Measurements from ENCODE around the gene CHST11. TPM values are rescaled to one million over a fixed set of nuclear protein-coding genes. Genes with fewer than 3 reads are reported as not detected.

The CHST11 gene
- polyA plus RNA-seq, 3 donors, result 6.2 to 8.1 (median 7.6) TPM

DNA sequence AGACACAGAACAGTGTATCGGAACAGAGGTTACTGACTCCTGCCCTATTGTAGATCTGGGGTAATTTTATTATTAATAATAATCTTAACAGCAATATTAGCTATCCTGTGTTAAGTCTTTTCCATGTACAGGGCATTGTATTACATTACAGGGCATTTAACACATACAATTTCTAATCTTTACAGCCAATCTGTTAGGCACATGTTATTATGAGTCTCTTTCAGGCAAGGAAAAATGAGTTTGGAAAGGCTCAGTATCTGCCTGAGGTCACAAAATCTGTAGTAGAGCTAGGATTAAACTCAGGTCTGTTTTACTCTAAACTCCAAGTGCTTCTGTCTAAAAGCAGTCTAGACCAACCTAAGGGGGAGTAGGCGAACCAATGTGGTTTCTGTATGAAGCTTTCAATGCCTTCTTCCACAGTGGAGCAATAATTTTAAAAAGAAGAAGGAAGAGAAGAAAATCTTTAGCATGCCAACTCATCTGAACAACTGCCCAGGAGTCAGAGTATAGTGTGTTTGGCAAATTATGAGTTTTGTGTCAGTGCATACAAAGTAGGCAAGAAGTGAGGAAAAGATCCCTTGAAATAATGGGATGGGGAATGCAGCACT lies 192.6 kb downstream of the CHST11 start:
- no peak for DNase-seq

- DNase-seq, result no peak
These were observed 193.2 kb downstream of the CHST11 start for GRCh38 chr12:104649921-104650320.

GRCh38 chr12:104650541-104650940 lies 193.8 kb downstream of the CHST11 start:
- DNase-seq, result no peak

DNA sequence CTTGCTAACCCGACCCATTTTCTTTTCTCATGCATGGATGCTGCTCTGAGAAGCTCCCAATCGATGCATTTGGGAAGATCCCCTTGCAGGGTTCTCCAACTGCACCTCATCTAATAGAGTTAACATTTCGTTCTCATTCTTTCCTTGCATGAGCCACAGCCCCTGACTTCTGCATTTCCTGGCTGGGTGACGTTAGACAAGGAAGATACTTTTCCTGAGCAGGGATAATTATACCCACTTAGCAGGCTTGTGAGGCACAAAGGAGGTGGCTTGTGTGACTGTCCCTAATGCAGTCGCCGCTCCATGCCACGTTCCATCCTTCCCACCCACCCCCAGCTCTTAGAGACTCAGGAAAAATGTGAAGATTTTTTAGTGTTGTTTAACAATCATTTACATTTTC lies 195.1 kb downstream of the CHST11 start:
- DNase-seq, result no peak

- no peak for DNase-seq
These were observed 195.6 kb downstream of the CHST11 start for GRCh38 chr12:104652358-104652757.

GRCh38 chr12:104652910-104653309 lies 196.2 kb downstream of the CHST11 start:
- DNase-seq, result no peak

GRCh38 chr12:104653730-104654664 lies 197.2 kb downstream of the CHST11 start:
- DNase-seq, result no peak

DNA sequence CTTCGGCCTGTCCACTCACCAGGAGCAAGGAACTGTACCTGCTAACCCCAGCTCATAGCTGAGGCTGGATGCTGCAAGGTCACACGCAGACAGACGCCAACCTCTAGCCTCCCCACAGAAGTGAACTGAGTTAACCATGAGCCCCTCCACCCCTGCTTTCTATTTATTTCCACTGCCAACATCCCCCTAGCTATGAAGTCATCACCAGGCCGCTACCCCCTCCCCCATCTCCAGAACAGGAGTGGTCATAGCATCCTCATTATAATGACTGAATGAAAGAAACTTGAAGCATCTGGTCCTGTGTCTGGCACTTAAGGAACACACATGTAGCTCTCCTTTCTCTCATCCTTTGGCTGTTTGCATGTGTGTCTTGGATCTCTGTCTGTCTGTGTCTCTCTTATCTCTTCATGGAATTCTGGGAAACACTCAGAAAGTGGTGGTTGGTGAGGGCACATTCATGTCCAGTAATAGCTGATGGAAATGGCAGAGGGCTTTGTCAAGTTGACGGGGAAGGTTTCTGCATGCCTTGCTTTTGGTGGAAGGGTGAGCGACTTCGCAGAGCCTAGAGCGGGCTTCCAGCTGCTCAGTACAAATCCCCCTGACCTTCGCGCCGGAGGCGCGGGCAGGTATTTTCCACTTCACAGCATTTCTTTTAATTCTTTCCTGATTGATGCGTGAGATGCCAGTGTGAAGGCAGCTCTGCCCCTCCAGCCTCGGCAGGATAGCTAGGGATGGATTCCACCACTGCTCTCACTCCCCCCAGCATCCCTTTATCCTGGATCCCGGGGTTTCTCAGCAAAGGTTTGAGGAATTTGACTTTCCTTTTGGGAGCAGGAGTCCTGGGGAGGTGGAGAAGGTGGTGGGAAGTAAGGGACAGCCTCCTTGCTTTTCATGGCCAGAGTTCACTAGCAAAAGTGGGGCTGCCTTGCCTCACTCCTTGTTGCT lies 198.2 kb downstream of the CHST11 start:
- DNase-seq, result no peak

GRCh38 chr12:104656383-104656782 lies 199.6 kb downstream of the CHST11 start:
- DNase-seq, result no peak

- no peak for DNase-seq
These were observed 200.2 kb downstream of the CHST11 start for GRCh38 chr12:104656921-104657320.

DNA sequence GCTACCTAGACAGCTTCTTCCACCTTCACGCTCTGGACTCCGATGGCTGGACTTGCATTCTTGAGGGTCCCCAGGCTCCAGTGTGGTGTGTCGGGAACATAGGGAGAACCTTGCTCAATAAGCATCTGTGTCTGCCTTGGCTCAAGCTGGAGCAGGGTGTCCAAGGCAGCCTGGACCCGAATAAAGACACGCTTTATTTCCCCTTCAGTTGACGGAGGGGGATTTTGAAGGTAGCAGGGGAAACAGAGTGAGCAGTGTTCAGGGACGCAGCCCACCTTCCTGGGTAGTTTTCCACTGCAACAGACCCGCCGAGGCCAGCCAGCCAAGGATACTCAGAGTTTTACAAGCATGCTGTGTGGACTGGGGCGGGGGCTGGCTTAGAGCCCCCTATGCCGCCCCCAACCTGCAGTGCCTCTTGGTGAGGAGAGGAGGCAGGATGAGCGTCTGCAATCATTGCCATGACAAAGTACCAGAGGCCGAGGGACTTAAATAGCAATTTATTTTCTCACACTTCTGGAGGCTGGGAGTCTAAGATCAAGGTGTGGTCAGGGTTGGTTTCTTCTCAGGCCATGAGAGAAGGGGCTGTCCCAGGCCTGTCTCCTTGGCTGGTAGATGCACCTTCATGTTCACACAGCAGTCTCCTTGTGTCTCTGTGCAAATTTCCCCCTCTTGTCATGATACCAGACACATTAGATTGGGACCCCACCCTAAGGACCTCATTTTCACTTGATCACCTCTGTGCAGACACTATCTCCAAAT lies 201.2 kb downstream of the CHST11 start:
- DNase-seq, result no peak

GRCh38 chr12:104659058-104659457 lies 202.3 kb downstream of the CHST11 start:
- no peak for DNase-seq

- DNase-seq, result no peak
These were observed 205.5 kb downstream of the CHST11 start for GRCh38 chr12:104662203-104662602.

DNA sequence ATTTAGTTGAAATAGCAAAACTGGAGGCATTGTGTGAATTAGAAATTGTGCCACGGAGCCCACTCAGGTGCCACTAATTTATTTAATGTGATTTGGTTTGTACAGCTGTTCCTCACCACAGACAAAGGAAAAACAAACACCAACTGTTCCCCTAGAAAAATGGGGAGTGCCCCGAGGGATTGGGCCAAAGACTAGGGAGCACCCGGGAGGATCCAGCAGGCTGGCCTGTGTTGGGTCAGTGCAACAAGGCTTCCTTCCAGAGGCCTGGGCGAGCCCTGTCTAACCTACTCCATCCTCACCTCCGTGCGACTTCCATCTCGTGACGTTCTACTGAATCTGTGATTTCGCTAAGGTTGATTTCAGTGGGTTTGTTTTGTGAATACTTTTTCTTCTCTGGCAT lies 206.2 kb downstream of the CHST11 start:
- DNase-seq, result no peak

DNA sequence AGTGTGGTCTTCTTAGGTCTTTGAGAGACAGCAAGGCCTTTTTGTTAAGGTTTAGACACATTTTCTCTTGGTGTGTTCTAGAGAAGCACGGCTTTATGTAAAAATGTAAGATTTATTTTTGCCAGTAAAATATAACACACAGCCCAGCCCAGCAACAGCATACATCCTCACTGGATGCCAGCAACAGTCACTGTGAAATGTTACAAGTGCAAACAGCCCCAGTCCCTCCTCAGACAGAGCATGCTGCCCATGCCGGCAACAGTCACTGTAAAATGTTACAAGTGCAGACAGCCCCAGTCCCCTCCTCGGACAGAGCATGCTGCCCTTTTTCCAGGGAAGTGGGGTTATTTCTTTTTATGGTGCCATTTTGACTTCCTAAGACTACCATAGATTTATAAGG lies 207.6 kb downstream of the CHST11 start:
- DNase-seq, result no peak

DNA sequence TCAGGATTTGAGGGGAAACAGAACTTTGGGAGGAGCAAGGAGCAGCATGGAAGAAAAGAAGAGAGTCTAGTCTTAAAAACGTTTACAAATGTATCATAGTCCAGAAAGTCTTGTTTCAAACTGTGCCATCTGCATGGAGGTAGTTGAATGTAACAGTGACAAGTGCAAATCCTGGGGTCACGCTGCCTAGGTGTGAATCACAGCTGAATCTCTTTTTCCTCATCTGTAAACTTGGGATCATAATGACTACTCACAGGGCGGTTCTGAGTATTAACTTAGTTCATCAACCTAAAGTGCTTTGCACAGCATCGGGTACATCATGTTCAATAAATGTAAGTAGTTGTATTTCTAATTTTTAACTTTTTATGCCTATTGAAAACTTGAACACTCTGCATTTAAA lies 208.5 kb downstream of the CHST11 start:
- no peak for DNase-seq

- no peak for DNase-seq
These were observed 210.4 kb downstream of the CHST11 start for GRCh38 chr12:104667139-104667538.

DNA sequence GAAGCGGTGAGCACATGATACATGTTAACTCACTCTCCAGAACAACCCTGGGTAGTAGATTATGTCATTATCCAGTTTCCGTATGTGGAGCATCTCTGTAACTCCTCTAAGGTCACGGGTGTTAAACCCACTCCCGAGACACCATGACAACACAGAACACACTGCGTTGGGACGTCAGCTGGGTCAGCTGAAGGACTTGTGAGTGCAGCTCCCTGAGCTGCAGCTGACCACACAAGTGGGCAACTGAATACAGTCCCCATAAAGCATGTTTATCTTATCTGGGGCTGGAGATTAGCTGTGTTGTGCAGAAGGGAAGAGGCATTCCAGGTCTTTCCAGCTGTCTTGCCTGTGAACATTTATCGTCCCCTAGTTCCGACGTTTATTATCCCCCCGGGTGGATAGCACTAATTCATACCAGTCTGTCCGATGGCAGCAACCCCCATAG lies 211.5 kb downstream of the CHST11 start:
- DNase-seq, result no peak

GRCh38 chr12:104669089-104669721 lies 212.5 kb downstream of the CHST11 start:
- no peak for DNase-seq

- DNase-seq, result no peak
These were observed 213.1 kb downstream of the CHST11 start for GRCh38 chr12:104669851-104670337.
